ENCODE data around the gene GPR21.

Gene GPR21

GRCh38 chr9:123069010-123069481 lies 35.6 kb downstream of the GPR21 start:
- H3K4me3 ChIP-seq (ENCODE audit: low read length), result no peak overlapping the region
- no peak for DNase-seq (ENCODE audit: low read depth)
- TF ChIP-seq, protein P1, sequence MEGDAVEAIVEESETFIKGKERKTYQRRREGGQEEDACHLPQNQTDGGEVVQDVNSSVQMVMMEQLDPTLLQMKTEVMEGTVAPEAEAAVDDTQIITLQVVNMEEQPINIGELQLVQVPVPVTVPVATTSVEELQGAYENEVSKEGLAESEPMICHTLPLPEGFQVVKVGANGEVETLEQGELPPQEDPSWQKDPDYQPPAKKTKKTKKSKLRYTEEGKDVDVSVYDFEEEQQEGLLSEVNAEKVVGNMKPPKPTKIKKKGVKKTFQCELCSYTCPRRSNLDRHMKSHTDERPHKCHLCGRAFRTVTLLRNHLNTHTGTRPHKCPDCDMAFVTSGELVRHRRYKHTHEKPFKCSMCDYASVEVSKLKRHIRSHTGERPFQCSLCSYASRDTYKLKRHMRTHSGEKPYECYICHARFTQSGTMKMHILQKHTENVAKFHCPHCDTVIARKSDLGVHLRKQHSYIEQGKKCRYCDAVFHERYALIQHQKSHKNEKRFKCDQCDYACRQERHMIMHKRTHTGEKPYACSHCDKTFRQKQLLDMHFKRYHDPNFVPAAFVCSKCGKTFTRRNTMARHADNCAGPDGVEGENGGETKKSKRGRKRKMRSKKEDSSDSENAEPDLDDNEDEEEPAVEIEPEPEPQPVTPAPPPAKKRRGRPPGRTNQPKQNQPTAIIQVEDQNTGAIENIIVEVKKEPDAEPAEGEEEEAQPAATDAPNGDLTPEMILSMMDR (IDR thresholded peaks at IDR 0.05; ENCODE audit: insufficient read depth, low read depth, low read length, missing control alignments), result no peak

GRCh38 chr9:123070198-123070597 lies 36.7 kb downstream of the GPR21 start:
- DNase-seq (ENCODE audit: low read depth), result peak; percentile 10
- no peak overlapping the region for H3K4me3 ChIP-seq (ENCODE audit: low read length)
- TF ChIP-seq, protein P1 (IDR thresholded peaks at IDR 0.05; ENCODE audit: insufficient read depth, low read depth, low read length, missing control alignments), result no peak

DNA sequence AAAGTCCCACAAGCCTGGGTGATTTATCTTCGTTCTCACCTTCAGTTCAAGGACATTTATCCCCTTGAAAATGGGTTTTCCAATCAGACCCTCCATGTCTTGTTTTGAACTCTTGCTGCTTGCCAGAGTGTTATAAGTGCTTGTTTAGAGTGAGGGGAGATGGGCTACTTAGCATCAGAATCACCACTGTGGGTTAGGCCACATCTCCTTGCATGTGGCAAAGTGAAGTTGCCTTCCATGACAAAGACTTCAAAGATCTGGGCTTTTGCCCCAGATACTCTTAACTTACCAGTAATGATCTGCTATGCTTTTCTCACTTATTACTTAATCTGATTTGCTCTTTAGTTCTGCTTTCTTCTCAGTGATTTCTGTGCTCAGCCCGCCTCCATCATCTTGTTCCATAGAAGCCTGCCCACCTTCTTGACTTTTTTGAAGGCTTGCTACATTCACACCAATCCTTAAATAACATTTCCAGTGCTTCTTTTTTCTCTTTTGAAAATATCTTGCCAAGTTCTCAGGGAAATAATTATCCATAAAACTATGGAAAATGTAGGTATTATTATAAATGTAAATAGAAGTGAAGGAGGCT lies 39.0 kb downstream of the GPR21 start:
- TF ChIP-seq, protein P1 (IDR thresholded peaks at IDR 0.05; ENCODE audit: insufficient read depth, low read depth, low read length, missing control alignments), result no peak
- DNase-seq (ENCODE audit: low read depth), result no peak
- H3K4me3 ChIP-seq (ENCODE audit: low read length), result no peak overlapping the region

- H3K4me3 ChIP-seq (ENCODE audit: low read length), result no peak overlapping the region
- TF ChIP-seq, protein P1 (IDR thresholded peaks at IDR 0.05; ENCODE audit: insufficient read depth, low read depth, low read length, missing control alignments), result no peak
- DNase-seq (ENCODE audit: low read depth), result no peak
Observed at GRCh38 chr9:123073441-123073840, 40.0 kb downstream of the GPR21 start.

GRCh38 chr9:123073991-123074422 lies 40.5 kb downstream of the GPR21 start:
- H3K4me3 ChIP-seq (ENCODE audit: low read length), result no peak overlapping the region
- TF ChIP-seq, protein P1 (IDR thresholded peaks at IDR 0.05; ENCODE audit: insufficient read depth, low read depth, low read length, missing control alignments), result no peak
- no peak for DNase-seq (ENCODE audit: low read depth)

GRCh38 chr9:123074628-123075027 lies 41.2 kb downstream of the GPR21 start:
- H3K4me3 ChIP-seq (ENCODE audit: low read length), result no peak overlapping the region
- TF ChIP-seq, protein P1 (IDR thresholded peaks at IDR 0.05; ENCODE audit: insufficient read depth, low read depth, low read length, missing control alignments), result no peak
- no peak for DNase-seq (ENCODE audit: low read depth)

GRCh38 chr9:123080444-123080843 lies 47.0 kb downstream of the GPR21 start:
- TF ChIP-seq, protein P1 (IDR thresholded peaks at IDR 0.05; ENCODE audit: insufficient read depth, low read depth, low read length, missing control alignments), result no peak
- no peak for DNase-seq (ENCODE audit: low read depth)
- H3K4me3 ChIP-seq (ENCODE audit: low read length), result no peak overlapping the region

All from epithelial cell of esophagus (primary cell).